Ammon's horn (tissue), 1 donor: ENCODE data around the gene GUCY1A2.

ENCODE experiments used
- DNase-seq: peaks from one replicate; pipeline ENCODE4 v3.0.0-alpha.2; 2016; ENCODE audit warnings: low spot score

GUCY1A2 gene

DNA sequence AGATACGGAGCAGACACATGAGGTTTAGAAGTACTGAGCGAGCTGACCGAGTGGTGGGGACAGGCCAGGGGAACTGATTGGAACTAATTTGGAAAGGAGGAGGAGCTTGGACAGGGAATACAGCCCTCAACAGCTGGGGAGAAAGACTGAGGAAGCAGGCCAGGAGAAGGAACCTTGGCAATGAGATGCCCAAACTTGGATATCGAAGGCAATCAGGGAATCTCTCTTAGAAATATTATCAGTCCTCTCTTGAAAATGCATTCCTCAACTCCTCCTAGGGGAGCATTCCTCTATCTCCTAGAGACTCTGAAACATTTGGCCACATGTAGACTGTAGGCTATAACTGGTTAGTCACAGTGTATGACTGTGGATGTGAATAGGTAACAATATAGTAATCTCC is 284.6 kb downstream of the GUCY1A2 start:
- no peak for DNase-seq

DNA sequence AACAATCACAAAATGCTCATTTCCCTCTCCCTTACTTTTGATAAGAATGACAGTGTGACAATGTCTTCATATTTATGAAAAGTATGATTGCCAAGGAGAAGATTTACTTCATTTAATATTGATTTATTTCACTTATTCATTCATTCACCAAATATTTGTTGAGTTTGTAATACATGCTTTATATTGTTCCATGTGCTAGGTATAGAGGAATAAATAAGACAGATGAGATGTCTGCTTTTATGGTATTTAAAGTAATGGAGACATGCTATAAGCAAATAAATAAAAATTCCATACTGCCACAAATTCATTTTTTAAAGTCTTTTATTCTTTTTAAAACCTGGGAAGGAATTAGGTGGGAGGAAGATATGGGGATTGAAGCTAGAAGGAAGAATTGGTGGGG is 289.4 kb downstream of the GUCY1A2 start:
- DNase-seq: no peak

DNA sequence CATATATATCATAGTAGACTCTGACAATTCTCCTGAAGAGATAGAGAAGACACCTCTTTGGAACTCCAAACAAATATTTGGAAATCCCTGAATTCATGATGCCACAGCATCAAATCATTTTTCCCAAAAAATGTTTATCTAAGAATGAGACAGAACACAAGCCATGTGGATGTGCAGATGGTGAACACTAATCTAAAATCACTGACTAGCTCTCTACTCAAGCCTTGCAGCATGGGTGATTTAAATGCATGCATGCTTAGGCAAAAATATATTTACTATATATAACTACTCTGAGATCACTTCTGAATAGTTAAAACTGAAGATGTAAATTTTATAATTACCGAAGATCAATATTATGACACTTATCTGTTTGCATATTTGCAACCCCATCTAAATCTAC is 289.9 kb downstream of the GUCY1A2 start:
- DNase-seq: peak; percentile 45

DNA sequence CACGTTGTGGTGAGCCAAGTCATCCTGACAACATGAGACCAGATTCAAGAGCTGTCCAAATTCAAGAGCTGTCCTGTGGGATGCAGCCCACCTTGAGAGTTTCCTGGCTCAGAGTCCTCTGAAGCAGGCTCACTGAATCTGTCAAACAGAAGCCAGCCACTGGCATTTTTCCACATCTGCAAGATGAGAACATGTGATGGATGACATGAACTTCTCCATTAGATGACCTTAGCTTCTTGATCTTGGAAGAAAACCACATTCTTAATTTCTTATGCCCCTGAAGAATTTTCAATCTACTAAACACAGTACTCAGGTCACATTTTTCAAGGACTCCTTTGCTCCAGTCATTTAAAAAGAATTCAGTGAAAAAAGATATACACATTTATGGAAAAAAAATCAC is 291.0 kb downstream of the GUCY1A2 start:
- DNase-seq: no peak

DNA sequence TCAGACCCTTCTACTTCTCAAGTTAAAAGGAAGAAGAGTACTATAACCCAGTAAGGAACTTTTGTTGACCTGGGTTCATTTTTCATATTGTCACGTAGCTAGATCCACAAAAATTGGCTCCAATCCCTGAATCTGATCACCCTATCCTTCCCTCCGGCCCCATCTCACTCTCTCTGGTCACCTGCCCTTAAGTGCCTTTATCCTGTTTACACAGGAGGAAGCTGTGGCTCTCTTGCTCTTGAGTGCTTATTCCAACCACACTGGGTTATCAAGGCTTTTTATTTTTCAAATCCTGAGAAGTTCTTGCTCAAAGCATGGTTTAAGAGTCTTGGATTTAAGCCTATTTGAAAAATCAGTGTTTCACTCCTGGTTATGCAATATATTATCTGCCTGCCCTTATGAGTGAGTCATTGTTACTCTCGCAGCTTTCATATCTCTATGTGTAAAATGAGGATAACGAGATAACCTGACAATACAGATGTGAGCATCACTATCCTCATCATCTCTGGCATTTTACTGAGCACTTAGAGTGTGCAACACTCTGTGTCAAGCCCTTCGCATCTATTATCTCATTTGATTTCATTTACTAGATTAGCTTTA is 293.9 kb downstream of the GUCY1A2 start:
- DNase-seq: no peak

DNA sequence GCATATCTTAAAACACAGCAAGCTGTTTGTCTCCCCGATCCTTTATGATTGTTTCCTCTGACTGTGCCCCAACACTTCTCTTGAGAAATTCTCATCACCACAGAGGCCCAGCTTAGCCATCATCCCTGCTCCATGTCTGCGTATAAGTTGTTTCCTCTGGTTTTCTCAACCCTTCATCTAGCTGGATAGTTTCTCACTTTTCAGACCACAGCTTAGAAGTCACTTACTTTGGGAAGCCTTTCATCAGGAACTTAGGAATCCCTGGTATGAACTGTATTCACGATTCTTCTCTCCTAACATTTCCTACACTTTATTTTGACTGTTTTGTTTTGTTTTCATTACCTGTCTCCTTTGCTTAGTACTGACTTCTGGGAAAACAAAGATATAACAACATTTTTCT is 295.2 kb downstream of the GUCY1A2 start:
- no peak for DNase-seq

DNA sequence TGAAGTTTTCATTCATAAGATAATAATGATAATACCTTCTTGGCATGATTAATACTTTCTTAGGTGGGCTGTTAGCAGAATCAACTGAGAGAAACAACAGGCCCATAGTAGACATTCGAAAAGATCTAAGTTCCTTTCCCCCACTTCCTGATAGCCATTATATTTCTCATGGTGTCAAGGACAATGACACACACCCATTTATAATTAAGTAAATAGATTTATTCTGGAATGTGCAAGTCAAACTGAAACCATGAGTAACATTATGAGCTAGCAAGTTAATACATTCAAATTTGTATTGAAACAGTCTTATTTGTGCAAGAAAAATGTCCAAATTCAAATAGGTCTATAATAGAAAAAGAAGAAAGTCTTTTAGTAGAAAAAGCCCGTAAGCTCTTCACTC is 301.1 kb downstream of the GUCY1A2 start:
- DNase-seq: no peak

DNA sequence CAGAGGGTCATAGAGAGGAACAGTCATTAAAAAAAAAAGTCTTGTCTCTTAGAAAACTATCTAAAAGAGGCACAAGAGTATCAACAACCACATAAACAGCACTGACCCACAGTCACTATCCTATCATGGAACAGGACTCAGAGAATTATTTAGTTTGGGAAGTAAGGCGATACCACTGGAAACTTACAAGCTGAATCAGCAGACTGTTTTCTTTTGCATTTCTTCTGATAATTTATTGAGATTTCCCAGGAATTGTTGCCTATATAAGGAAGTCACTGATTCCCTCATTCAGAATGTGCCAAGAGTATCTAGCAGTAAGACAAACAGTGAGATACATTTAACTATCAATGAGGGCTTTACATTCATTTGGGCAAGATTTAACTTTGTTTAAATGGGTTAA is 304.1 kb downstream of the GUCY1A2 start:
- no peak for DNase-seq

DNA sequence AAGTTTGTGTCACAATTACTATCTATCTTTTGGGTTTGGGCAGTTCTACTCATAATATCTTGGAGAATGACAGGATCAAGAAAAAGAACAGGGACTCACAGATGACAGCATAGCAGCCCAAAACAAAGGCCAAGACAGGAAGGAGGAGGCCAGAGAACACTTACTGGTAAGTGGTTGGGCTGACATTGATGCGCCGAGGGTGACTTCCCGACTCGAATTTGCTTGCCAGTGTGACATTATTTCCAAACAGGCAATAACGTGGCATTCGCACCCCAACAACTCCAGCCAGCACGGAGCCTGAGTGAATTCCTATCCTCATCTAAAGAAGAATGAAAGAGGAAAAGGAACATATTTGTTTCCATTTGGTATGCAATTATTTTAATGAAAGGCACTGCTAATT is 309.9 kb downstream of the GUCY1A2 start:
- no peak for DNase-seq

DNA sequence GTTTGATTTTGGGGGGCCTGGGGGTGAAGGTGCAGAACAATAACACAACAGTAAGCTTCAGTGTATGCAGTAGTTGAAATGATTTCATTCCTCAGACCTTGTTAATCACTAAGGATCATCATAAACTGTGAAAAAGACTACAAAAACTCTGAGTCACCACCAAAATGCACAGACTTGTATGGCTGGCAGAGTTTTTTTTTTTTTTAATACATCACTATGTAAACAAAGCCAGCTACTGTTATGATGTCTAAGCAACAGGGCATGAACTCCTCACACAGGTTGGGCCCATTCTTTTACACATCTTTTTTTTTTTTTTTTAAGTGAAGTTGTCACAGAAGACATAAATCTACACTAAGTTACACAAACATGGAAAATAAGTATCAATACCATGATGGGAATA is 311.9 kb downstream of the GUCY1A2 start:
- no peak for DNase-seq

DNA sequence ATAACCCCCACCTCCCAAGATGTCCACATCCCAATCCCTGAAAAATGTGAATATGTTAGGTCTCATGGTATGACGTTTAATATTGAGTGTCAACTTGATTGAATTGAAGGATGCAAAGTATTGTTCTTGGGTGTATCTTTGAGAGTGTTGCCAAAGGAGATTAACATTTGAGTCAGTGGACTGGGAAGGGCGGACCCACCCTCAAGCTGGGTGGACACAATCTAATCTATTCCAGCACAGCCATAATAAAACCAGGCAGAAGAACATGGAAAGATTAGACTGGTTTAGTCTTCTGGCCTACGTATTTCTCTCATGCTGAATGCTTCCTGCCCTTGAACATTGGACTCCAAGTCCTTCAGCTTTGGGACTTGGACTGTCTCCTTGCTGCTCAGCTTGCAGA is 315.5 kb downstream of the GUCY1A2 start:
- DNase-seq: no peak

DNA sequence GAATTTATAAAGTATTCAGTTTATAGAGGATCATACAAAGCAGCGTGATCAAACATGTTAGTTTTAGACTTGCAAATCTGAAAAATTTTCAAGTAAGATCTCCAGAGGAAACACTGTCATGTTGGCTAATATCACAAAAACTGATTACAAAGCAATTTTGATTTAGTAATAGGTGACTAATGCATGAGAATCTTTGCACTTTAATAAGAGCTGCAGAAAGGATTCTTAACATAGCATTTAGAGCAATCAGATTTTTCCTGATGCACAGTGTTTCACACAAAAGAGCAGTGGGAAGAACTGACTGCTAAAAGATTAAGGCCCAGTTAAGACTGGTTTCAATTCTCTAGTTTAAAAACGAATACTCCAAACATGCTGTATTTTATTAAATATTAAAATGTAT is 321.2 kb downstream of the GUCY1A2 start:
- no peak for DNase-seq

DNA sequence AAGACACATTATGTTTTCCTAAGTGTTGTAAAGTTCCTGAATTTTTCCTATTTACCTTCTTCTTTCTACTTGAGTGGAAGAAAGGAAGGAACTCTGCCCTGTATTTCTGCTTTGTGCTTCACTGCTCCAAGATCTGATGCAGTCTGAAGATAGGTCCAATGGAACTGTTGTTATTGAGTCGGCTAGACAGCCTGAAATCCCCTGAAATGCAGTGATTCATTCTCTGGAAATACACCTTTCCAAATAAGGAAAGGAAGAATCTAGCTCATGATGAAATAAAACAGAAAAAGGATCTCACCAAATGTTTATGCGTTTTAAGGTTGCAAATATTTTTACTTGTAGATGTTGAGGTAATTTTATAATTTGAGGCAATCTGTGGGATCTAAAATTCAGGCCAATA is 322.8 kb downstream of the GUCY1A2 start:
- DNase-seq: no peak

DNA sequence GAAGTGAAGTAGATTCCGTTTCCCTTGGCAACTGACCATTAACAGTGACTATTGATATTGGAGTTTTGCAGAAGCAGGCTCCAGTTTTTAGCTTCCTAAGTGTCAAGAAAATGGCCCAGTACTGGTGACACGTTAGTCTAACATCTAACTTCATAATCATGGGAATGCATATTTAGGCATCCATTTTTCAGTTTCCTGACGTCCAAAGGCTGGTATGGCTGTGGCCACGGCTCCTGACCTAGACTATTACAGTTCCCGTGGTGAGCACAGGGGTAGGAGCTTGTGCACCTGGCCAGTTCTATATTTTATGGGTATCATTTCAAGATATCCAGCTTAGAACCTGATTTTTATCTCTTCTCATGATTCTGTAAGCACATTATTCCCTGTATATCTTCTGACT is 323.8 kb downstream of the GUCY1A2 start:
- no peak for DNase-seq

DNA sequence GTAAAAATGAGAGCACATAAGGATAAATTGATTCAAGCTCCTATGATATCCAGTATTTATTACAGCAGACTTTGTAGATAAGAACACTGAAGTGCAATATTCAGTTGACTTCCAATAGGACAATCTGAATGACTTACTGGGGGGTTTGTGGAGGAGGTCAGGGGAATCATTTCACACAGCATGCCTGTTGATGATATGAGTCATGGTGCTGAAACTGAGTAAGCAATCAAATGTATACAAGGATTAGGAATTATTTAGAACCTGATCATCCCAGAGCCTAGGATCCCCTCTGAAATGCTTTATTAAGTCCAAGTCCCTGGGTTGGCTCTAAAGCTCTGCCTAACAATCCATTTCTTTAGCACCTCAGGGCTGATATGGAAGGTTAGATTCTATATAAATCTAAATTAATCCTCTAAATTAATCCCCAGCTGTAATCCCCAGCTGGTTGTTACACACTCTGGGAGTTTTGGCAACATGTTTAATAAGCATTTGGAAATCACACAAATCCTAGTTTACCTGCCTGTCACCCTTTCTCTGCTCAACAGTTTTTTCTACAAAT is 326.4 kb downstream of the GUCY1A2 start:
- DNase-seq: no peak

DNA sequence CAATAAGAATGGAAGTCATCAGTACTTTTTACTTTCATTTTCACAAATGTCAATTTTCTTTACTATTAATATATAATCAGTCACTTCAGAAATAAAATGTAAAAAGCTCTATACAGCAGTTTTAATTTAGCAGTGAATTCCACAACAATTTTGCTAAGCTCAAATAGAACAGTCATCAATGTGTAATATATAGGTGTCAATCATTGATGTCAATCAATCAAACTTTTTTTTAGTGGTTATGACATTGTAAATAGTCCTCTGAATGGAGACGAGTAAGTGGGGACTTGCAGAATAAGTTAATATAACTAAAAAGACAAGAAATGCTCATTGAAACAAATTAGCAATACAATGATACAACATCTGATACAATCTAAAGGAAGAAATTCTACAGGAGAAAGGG is 327.4 kb downstream of the GUCY1A2 start:
- DNase-seq: no peak

DNA sequence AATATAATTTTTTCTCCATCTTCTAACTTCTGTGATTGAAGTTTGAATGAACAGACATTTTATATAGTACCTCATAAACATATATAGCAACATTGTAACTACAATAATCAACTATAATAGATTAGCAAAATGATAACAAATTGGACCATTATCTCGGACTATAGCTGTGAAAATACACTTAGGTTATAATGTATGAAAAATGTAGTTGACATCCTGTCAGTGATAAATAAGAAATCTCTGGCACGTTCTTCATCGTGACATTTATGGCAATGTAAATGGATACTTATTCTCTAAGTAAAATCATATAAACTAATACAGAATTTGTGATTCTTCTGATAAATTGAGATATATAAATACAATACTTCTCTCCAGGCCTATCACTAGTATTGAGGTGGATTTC is 333.3 kb downstream of the GUCY1A2 start:
- DNase-seq: no peak

DNA sequence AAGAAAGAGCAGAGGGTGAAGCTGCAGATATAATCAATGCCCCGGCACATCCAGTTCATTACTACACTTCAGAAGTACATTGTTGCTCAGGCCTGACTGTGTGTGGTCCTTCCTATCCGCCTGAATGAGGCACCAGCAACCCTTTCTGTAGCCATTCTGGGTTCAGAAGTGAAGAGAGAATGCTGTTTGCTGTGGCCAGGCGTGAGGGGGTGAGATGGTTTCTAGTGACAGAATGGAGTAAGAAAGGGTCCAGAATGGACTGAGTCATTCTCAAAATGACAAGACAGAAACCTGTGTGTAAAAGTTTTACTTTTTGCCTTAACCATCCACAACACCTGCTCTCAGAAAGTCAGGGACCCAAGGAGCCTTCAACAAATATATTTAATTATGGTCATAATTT is 334.8 kb downstream of the GUCY1A2 start:
- no peak for DNase-seq

DNA sequence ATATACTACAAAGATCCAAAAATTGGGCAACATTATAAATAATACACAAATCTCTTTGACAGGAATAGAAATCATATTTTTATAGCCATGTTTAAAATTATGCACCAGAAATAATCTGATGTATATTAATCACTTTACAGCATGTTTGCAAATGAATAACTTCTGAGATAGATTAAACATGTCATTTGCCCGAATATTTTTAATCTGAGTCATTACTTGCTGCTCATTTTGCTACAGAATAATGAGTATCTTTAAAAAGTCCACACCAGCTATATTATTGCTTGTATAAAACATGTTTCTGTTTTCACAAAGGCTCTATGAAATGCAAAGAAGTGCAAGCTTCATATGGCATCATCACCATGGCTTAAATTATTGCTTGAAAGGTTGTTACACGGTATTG is 336.8 kb downstream of the GUCY1A2 start:
- no peak for DNase-seq

DNA sequence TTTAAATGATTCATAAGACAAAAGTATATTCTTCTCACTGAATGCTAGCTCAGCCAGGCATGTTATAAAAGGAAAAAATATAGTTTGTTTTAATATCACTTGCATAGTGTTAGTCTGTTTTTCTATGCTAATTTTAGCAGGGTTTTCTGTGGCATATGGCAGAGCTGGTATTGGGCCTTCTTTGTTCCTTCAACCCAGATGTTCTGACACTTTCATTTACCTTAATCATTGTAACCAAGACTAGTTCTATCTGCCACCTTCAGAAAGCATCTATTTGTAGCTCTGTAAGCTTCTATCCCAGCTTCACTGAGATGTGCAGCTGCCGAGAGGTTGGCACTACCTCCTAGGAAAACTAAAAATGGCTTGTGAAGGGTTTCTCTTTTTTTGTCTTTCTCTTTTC is 338.7 kb downstream of the GUCY1A2 start:
- no peak for DNase-seq

DNA sequence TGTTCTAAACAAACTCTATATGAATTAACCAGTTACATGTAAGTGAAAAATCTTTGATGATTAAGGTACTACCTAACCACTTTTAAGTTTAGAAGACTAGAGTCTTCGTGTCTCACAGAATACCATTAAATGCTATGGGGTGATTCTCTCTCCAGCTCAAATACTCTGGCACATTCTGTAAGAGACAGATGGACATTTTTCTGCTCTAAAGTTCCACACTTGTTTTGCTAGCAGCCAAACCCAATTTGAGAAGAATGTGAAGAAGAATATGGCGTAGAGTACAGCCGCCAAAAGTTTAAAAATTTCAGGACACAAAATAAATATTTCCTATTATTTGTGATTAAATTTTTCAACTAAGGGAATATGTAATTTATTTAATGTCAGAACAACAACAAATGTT is 339.1 kb downstream of the GUCY1A2 start:
- no peak for DNase-seq

DNA sequence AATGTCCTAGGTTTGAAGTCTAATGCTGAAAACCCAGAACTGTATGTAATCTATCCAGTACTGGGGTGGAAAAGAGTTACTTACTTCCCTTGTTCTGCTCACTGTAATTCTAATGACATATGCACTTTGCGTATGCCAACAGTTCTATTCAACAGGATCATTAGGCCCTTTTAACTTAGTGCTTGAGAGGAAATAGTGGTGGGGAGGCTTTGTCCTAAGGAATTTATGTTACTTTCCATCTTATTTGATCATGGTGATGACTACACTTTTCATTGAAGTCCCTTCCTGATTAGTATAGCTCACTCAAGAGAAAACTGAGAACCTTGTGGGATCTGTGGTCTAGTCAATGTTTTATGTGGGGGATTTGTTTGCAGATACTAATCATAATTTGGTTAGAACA is 348.2 kb downstream of the GUCY1A2 start:
- DNase-seq: no peak

DNA sequence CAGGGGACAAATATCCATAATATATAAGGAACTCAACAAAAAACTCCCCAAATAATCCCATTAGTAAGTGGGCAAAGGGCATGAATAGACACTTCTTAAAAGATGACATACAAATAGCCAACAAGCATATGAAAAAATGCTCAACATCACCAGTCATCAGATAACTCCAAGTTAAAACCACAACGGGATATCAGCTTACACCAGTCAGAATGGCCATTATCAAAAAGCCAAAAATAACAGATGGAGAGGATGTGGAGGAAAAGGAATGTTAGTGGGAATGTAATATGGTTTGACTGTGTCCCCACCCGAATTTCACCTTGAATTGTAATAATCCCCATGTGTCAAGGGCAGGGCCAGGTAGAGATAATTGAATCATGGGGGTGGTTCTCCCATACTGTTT is 350.1 kb downstream of the GUCY1A2 start:
- DNase-seq: no peak

DNA sequence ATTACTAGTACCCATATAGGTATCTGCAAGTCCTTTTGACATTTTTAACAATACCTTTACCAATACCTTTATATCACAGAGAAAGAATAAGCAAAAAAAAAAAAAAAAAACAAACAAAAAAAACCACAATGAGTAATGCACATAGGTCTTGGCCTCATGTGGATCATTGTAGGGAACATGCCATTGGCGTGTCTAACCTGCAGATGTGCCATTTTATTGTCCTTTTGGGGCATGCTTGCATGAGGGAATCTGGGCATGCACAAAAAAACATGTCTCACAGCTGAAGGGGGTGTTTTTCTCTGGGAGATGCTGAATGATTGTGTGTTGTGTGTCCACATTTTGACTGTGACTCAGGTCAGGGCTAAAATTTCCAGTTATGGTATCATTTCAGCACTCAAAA is 361.6 kb downstream of the GUCY1A2 start:
- DNase-seq: no peak

DNA sequence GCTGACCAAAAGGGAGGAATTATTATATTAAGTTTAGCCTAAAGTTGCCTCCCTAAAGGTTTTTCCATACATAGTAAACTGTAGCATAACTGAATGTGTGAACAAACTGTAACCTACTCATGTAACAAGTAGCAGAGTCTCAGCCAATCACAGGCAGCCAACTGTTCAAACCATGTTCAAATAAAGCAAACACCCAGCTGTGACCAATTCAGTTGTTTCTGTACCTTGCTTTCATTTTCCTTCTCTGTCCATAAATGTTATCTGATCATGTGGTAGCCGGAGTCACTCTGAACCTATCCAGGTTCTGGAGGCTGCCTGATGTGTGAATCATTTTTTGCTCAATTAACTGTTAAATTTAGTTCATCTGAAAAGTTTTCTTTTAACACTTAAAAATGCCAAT is 373.5 kb downstream of the GUCY1A2 start:
- DNase-seq: no peak
